ENCODE measurements around the gene SMAD2. TPM values are rescaled to one million over a fixed set of nuclear protein-coding genes. Genes with fewer than 3 reads are reported as not detected.
"Not testable (repeated sequence)": the region's sequence is repeated elsewhere in the genome, so short reads cannot be mapped to it uniquely, and the experiment has no call there.

SMAD2 gene
- total RNA-seq, 4 donors from 2014 or later = 38.1 to 67.7 (median 42.4) TPM

- 76 to 86% methylated on average over 4 of the region's 4 CpGs for WGBS, 2 donors
- Histone ChIP-seq H3K4me3 (no peak overlapping the region), H3K4me1 (no peaks in the 10 kb centered on the region), H3K9me3 (peaks cover 0 to 20% (median 12%) of the 10 kb centered on the region in 3 donors), H3K27me3 (peaks cover 0 to 12% (median 0%) of the 10 kb centered on the region in 4 donors), H3K27ac (no peak overlapping the region), H3K36me3 (no peaks in the 10 kb centered on the region)
- DNase-seq = no peak
- intact Hi-C loops (cut with DNase I) = no loop called here
- TF ChIP-seq CTCF (IDR thresholded peaks at IDR 0.05) (no peak), POLR2A (IDR thresholded peaks at IDR 0.05) (no peak)
These were observed 33.6 kb upstream of the SMAD2 start for GRCh38 chr18:47964053-47964452.

GRCh38 chr18:47961003-47961402 lies 30.5 kb upstream of the SMAD2 start:
- H3K36me3 ChIP-seq; H3K4me1 ChIP-seq; DNase-seq; H3K27ac ChIP-seq; H3K4me3 ChIP-seq; intact Hi-C loops (cut with DNase I): not testable (repeated sequence)
- H3K27me3 ChIP-seq = peaks cover 0 to 27% (median 0%) of the 10 kb centered on the region in 4 donors
- 97 to 98% methylated on average over 7 of the region's 7 CpGs for WGBS, 2 donors
- peaks cover 0 to 20% (median 12%) of the 10 kb centered on the region in 3 donors for H3K9me3 ChIP-seq

- 3 to 7% methylated on average over 6 of the region's 6 CpGs for WGBS, 2 donors
- no peak for TF ChIP-seq CTCF (IDR thresholded peaks at IDR 0.05)
- no peak for TF ChIP-seq POLR2A (IDR thresholded peaks at IDR 0.05)
- intact Hi-C loops (cut with DNase I) = no loop called here
- Histone ChIP-seq H3K9me3 (no peaks in the 10 kb centered on the region), H3K27me3 (peaks cover 0 to 10% (median 0%) of the 10 kb centered on the region in 4 donors), H3K27ac (peak overlapping the region in 3 of 4 donors; percentile 1 to 58 (median 15)), H3K4me3 (no peak overlapping the region), H3K36me3 (no peaks in the 10 kb centered on the region), H3K4me1 (peaks cover 0 to 19% (median 12%) of the 10 kb centered on the region in 3 donors)
- DNase-seq = peak; percentile 4
These were observed 23.0 kb upstream of the SMAD2 start for GRCh38 chr18:47953471-47953931.

DNA sequence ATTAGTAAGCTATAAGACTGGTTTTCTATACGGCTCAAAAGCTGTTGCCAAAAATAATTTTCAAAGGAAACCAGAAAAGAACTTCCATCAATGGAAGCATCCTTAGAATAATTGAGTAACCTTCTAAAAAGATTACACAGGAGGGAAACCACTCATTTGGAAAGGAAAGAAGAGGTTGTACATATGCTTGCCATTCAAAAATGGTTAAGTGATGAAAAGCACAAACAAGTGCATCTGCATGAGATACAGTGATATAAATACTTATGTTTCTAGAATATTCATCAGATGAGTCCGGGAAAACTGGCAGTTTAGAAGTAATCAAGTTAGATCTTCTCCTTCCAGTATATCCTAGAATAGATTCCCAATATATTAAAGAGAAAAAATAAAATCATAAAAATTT lies 20.1 kb upstream of the SMAD2 start:
- H3K36me3 ChIP-seq = no peaks in the 10 kb centered on the region
- H3K27ac ChIP-seq = no peak overlapping the region
- intact Hi-C loops (cut with DNase I) = no loop called here
- H3K4me3 ChIP-seq = no peak overlapping the region
- H3K4me1 ChIP-seq = peaks cover 0 to 22% (median 12%) of the 10 kb centered on the region in 3 donors
- H3K9me3 ChIP-seq = no peaks in the 10 kb centered on the region
- WGBS, 2 donors = 51 to 53% methylated on average over 2 of the region's 2 CpGs
- H3K27me3 ChIP-seq = peaks cover 0 to 8% (median 0%) of the 10 kb centered on the region in 4 donors
- TF ChIP-seq POLR2A (IDR thresholded peaks at IDR 0.05) (no peak), CTCF (IDR thresholded peaks at IDR 0.05) (no peak)
- no peak for DNase-seq

- intact Hi-C loops (cut with DNase I) = no loop called here
- no peak for TF ChIP-seq CTCF (IDR thresholded peaks at IDR 0.05)
- TF ChIP-seq POLR2A (IDR thresholded peaks at IDR 0.05) = no peak
- peaks cover 0 to 24% (median 12%) of the 10 kb centered on the region in 3 donors for H3K4me1 ChIP-seq
- H3K27me3 ChIP-seq = peaks cover 0 to 19% (median 0%) of the 10 kb centered on the region in 4 donors
- H3K9me3 ChIP-seq = no peaks in the 10 kb centered on the region
- no peaks in the 10 kb centered on the region for H3K36me3 ChIP-seq
- 46 to 74% methylated on average over 2 of the region's 2 CpGs for WGBS, 2 donors
- H3K4me3 ChIP-seq = no peak overlapping the region
- no peak overlapping the region for H3K27ac ChIP-seq
- no peak for DNase-seq
These were observed 18.7 kb upstream of the SMAD2 start for GRCh38 chr18:47949202-47949601.

GRCh38 chr18:47946889-47947288 lies 16.4 kb upstream of the SMAD2 start:
- DNase-seq = no peak
- Histone ChIP-seq H3K27ac (no peak overlapping the region), H3K36me3 (no peaks in the 10 kb centered on the region), H3K4me3 (no peak overlapping the region), H3K9me3 (no peaks in the 10 kb centered on the region), H3K27me3 (peaks cover 0 to 25% (median 0%) of the 10 kb centered on the region in 4 donors), H3K4me1 (peaks cover 0 to 6% (median 0%) of the 10 kb centered on the region in 3 donors)
- TF ChIP-seq CTCF (IDR thresholded peaks at IDR 0.05) (no peak), POLR2A (IDR thresholded peaks at IDR 0.05) (no peak)
- intact Hi-C loops (cut with DNase I) = no loop called here
- 91 to 94% methylated on average over 4 of the region's 4 CpGs for WGBS, 2 donors

Measured in esophagus squamous epithelium (tissue), 5 donors.